CD4-positive, alpha-beta T cell treated with Interleukin-21 for 1 hour (primary cell): ENCODE data around the gene HEPHL1.

Experiments used
- DNase-seq: peaks from one replicate; pipeline ENCODE4 v3.0.0-alpha.2; 2020

Gene HEPHL1

GRCh38 chr11:94132152-94132558 lies 111.0 kb downstream of the HEPHL1 start:
- DNase-seq = no peak

- DNase-seq = no peak
Observed at GRCh38 chr11:94132823-94133408, 111.8 kb downstream of the HEPHL1 start.

GRCh38 chr11:94133752-94134151 lies 112.6 kb downstream of the HEPHL1 start:
- DNase-seq = no peak

DNA sequence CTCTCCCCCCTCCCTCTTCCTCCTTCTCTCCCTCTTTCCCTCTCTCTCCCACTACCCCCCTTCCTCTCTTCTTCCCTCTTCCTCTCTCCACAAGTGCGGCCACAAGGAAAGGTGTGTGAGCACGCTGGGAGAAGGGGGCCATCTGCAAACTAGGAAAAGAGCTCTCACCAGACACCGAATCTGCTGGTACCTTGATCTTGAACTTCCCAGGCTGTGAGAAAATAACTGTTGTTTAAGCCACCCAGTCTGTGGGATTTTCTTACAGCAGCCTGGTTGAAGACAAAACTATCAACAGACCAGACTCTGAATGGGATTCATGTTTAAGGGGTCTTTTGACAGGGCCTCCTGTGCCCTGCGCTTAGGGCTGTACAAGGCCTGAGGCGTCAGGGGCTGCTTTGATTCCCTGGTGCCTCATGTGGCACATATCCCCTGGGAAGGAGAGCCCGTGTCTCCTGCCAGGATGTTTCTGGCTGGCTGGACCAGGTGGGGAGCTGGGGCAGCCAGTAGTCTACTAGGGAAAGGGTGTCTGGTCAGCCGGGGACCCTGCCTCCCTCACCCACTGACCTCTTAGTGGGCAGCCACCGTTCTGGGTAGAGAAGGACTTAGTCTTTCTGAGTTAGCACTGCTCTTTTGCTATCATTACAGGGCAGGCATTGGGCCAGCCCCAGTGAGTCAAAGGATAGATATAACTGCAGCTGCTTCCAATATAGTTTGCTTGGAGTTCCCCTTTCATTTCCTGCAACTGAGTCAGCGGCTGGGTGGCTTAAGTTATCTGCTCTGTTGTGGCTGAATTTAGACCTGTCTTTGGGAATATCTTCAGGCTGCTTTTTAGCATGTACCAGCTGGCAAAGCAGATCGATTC lies 113.7 kb downstream of the HEPHL1 start:
- DNase-seq = no peak

DNA sequence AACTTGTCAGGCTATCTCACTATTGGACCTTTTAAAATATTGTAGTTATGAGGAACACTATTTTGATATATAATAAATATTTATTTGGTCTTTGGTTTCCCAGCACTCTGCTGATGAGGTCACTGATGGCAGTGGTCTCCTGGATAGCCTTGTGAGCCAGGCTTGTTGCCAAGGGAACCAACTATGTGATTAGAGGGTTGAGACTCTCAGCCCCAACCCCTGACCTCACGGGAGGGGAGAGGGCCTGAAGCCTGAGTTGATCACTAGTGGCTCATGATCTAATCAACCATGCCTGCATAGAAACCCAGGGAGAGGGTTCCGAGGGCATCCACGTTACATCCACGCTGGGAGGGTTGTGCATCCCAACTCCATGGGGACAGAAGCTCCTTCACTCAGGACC lies 118.3 kb downstream of the HEPHL1 start:
- no peak for DNase-seq

- DNase-seq = no peak
Observed at GRCh38 chr11:94140154-94140655, 119.1 kb downstream of the HEPHL1 start.

DNA sequence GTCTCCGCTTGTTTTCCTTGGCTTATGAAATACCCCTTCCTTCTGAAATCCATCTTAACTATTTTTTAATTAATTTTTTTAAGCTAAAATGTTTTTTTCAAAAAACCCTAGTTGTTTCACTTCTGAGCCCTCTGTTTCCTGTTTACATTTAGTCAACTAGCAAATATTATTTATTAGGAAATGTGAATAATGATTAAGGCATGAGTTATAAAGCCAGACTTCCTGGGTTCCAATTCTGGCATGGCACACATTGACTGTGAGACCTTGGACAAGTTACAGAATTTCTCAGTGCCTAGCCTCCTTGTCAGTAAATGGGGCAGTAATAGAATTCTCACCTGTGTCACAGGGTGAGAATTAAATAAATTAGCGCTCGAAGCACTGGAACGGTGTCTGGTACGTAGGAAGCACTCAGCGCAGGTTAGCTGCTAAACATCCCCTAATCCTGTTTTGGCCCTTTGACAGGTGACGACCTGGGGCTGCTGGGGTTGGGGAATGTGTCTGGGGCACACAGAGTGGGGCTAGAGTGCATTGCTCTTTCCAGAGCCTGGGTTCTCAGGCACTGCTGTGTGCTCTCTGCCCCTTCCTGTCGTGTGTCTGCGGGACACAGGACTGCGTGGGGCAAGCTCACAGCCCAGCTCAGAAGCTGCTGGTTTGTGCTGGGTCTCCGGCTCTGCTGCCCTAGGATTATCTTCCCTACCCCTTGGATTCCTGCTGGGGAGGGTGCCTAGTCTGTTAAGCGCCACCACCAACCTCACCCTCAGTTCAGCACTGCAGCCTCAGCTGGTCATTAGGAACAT lies 120.6 kb downstream of the HEPHL1 start:
- no peak for DNase-seq

DNA sequence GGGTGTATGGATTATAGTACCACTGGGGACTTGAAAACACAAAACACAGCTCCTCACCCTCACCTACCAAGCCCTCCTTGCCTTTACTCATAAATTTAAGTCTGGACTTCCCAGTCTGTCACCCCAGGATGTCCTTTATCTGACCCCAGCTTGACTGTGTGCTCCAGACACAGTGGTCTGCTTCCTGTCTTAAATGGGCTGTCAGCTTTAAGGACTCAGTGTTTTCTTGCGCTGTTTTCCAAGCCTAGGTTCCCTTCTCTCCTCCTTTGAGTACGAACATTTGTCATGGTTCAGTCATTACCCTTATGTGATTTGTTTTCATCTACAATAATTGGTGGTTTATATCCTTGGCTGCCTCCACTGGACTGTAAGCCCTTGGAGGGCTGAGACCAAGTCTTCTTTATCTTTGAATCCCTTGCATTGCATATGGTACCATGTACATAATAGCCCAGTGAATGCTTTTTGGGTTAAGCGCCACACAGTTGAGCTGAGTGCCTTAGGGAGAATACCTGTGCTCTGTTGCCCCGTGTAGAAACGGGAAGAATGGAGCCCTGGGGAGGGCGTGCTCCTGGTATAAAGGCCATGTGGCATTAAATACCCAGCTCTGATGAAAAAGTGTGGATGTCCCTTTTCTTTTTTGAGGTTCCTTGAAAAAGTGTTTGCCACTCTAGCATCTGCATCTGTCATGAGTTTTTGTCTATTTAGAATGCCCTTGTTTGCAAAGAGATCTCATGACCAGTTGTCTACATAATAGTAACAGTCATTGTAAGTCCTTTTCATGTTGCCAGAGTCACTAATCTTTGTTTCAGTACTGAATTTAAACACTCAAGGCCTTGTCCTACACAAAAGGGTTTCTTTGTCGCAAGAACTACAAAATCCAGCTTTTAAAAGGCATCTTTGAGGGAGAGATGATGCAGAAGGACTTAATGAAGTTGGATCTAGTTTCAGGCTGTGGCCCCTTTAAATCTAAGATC lies 121.4 kb downstream of the HEPHL1 start:
- no peak for DNase-seq

- no peak for DNase-seq
Observed at GRCh38 chr11:94144216-94144615, 123.1 kb downstream of the HEPHL1 start.

- DNase-seq = no peak
Observed at GRCh38 chr11:94144664-94145063, 123.5 kb downstream of the HEPHL1 start.

DNA sequence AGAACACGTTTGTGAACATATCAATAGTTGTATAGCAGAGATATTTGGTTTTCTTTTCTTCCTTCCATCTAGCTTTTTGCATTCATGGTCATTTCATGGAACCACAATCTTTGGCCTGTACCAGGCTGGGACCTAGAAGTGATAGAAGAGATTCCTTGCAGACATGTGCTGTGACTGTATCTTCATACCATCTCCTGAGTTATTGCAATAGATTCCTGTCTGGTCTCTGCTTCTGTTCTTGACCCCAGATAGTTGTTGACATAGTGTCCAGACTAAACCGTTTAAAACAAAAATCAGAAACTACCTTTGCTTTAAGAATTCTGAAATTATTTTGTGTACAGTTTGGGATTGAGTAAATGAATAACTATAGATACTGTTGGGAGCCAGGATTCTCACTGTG lies 124.3 kb downstream of the HEPHL1 start:
- no peak for DNase-seq

GRCh38 chr11:94145916-94146315 lies 124.8 kb downstream of the HEPHL1 start:
- no peak for DNase-seq

GRCh38 chr11:94147433-94147845 lies 126.3 kb downstream of the HEPHL1 start:
- peak; percentile 14 for DNase-seq

GRCh38 chr11:94148189-94148588 lies 127.0 kb downstream of the HEPHL1 start:
- no peak for DNase-seq

- no peak for DNase-seq
Observed at GRCh38 chr11:94149431-94150017, 128.4 kb downstream of the HEPHL1 start.

- DNase-seq = no peak
Observed at GRCh38 chr11:94150056-94150455, 128.9 kb downstream of the HEPHL1 start.

GRCh38 chr11:94150704-94151685 lies 129.8 kb downstream of the HEPHL1 start:
- DNase-seq = no peak

- DNase-seq = no peak
Observed at GRCh38 chr11:94151903-94152677, 130.9 kb downstream of the HEPHL1 start.

DNA sequence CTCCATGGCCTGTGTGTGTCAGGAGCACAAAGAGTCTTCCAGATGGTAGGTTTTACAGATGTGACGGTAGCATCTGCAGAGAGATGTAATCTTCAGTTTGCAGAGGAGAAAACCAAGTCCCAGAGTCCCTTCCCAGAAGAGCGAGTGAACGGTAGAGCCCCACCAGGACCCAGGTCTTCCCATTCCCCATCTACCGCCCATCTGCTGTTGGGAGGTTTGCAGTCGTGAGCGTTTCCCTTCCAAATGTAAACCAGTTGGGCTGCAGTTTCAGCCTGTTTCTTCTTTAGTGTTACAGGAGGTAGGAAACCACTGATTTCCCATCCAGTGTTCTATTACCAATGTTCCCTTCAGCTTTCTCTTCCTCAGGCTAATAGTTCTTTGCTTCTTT lies 131.5 kb downstream of the HEPHL1 start:
- DNase-seq = no peak

- DNase-seq = no peak
Observed at GRCh38 chr11:94153320-94153719, 132.2 kb downstream of the HEPHL1 start.
